ENCODE data around the gene CRAT. TPM values are rescaled to one million over a fixed set of nuclear protein-coding genes. Genes with fewer than 3 reads are reported as not detected.

The CRAT gene
- total and polyA plus RNA-seq, 8 donors = 13.0 to 92.2 (median 29.2) TPM

GRCh38 chr9:129108083-129108804, 2.3 kb downstream of the CRAT start:
- H3K9me3 ChIP-seq = no peaks in the 10 kb centered on the region
- no peak overlapping the region for H3K27ac ChIP-seq
- H3K36me3 ChIP-seq = peaks cover 6 to 39% (median 31%) of the 10 kb centered on the region in 4 donors
- TF ChIP-seq POLR2AphosphoS5 (IDR thresholded peaks at IDR 0.05) (no peak), EP300 (IDR thresholded peaks at IDR 0.05) (no peak), CTCF (IDR thresholded peaks at IDR 0.05) (no peak), POLR2A (IDR thresholded peaks at IDR 0.05) (no peak)
- H3K4me3 ChIP-seq = no peak overlapping the region
- WGBS, 5 donors = 80 to 90% (median 89%) methylated on average over 11 to 13 of the region's 13 CpGs
- no peak for DNase-seq
- H3K4me1 ChIP-seq = peaks cover 32 to 50% (median 38%) of the 10 kb centered on the region in 4 donors
- no peaks in the 10 kb centered on the region for H3K27me3 ChIP-seq
- intact Hi-C loops (cut with DNase I; ENCODE audit: low total_unique reads) = no loop called here

- H3K4me3 ChIP-seq = no peak overlapping the region
- H3K36me3 ChIP-seq = peaks cover 6 to 40% (median 31%) of the 10 kb centered on the region in 4 donors
- WGBS, 5 donors = 87 to 93% (median 88%) methylated on average over 10 to 13 of the region's 13 CpGs
- intact Hi-C loops (cut with DNase I; ENCODE audit: low total_unique reads) = no loop called here
- H3K9me3 ChIP-seq = no peaks in the 10 kb centered on the region
- no peak for TF ChIP-seq EP300 (IDR thresholded peaks at IDR 0.05)
- no peak for TF ChIP-seq CTCF (IDR thresholded peaks at IDR 0.05)
- no peak for TF ChIP-seq POLR2A (IDR thresholded peaks at IDR 0.05)
- no peak for TF ChIP-seq POLR2AphosphoS5 (IDR thresholded peaks at IDR 0.05)
- H3K27ac ChIP-seq = no peak overlapping the region
- no peak for DNase-seq
- H3K4me1 ChIP-seq = peaks cover 32 to 50% (median 37%) of the 10 kb centered on the region in 4 donors
- H3K27me3 ChIP-seq = no peaks in the 10 kb centered on the region
Measured at GRCh38 chr9:129107651-129108050, 2.9 kb downstream of the CRAT start.

- Histone ChIP-seq H3K4me1 (peaks cover 21 to 41% (median 27%) of the 10 kb centered on the region in 4 donors), H3K4me3 (no peak overlapping the region), H3K27me3 (no peaks in the 10 kb centered on the region), H3K9me3 (no peaks in the 10 kb centered on the region), H3K27ac (no peak overlapping the region), H3K36me3 (peaks cover 6 to 56% (median 43%) of the 10 kb centered on the region in 4 donors)
- intact Hi-C loops (cut with DNase I; ENCODE audit: low total_unique reads) = no loop called here
- TF ChIP-seq EP300 (IDR thresholded peaks at IDR 0.05) (no peak), CTCF (IDR thresholded peaks at IDR 0.05) (no peak), POLR2A (IDR thresholded peaks at IDR 0.05) (no peak), POLR2AphosphoS5 (IDR thresholded peaks at IDR 0.05) (no peak)
- no peak for DNase-seq
- WGBS, 5 donors = 87 to 92% (median 89%) methylated on average over 5 to 17 of the region's 17 CpGs
Measured at GRCh38 chr9:129105857-129106694, 4.5 kb downstream of the CRAT start.

- DNase-seq = no peak
- intact Hi-C loops (cut with DNase I; ENCODE audit: low total_unique reads) = no loop called here
- peaks cover 6 to 28% (median 15%) of the 10 kb centered on the region in 4 donors for H3K4me1 ChIP-seq
- no peaks in the 10 kb centered on the region for H3K27me3 ChIP-seq
- no peak overlapping the region for H3K27ac ChIP-seq
- no peak overlapping the region for H3K4me3 ChIP-seq
- H3K9me3 ChIP-seq = no peaks in the 10 kb centered on the region
- 74 to 94% (median 83%) methylated on average over 9 to 11 of the region's 11 CpGs for WGBS, 5 donors
- peaks cover 6 to 69% (median 55%) of the 10 kb centered on the region in 4 donors for H3K36me3 ChIP-seq
- TF ChIP-seq EP300 (IDR thresholded peaks at IDR 0.05) = no peak
- TF ChIP-seq CTCF (IDR thresholded peaks at IDR 0.05) = no peak
- TF ChIP-seq POLR2A (IDR thresholded peaks at IDR 0.05) = no peak
- no peak for TF ChIP-seq POLR2AphosphoS5 (IDR thresholded peaks at IDR 0.05)
Measured at GRCh38 chr9:129104051-129104450, 6.5 kb downstream of the CRAT start.

Data from stomach (tissue), 9 donors.